EH (cell line): ENCODE results near the gene REG1B.
"Not testable (repeated sequence)": the region's sequence is repeated elsewhere in the genome, so short reads cannot be mapped to it uniquely, and the experiment has no call there.

ENCODE experiments used
- DNase-seq: peaks from one replicate; pipeline ENCODE4 v3.0.0-alpha.2; 2015; ENCODE audit warnings: low read depth

REG1B gene

GRCh38 chr2:79084495-79085135 is 3.2 kb downstream of the REG1B start:
- DNase-seq, result no peak

GRCh38 chr2:79083597-79084251 is 4.1 kb downstream of the REG1B start:
- no peak for DNase-seq

DNA sequence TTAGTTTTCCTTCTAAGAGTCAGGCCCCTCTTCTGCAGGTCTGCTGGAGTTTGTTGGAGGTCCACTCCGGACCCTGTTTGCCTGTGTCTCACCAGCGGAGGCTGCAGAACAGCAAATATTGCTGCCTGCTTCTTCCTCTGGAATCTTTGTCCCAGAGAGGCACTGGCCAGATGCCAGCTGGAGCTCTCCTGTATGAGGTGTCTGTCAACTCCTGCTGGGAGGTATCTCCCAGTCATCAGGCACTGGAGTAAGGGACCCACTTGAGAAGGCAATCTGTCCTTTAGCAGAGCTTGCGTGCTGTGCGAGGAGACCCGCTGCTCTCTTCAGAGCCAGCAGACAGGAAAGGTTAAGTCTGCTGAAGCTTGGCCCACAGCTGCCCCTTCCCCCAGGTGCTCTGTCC is 4.8 kb downstream of the REG1B start:
- no peak for DNase-seq

- no peak for DNase-seq
Observed at GRCh38 chr2:79071078-79071477, 16.7 kb downstream of the REG1B start.

- DNase-seq, result no peak
Observed at GRCh38 chr2:79065201-79065600, 22.6 kb downstream of the REG1B start.

DNA sequence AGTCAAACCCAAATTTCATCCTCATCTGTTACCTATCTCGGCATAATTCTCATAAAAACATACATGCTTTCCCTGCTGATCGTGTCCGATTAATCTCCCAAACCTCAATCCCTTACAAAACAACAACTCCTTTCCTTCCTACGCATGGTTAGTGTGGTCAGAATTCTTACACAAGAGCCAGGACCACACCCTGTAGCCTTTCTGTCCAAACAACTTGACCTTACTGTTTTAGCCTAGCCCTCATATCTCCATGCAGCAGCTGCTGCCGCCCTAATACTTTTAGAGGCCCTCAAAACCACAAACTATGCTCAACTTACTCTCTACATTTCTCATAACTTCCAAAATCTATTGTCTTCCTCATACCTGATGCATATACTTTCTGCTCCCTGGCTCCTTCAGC is 33.0 kb downstream of the REG1B start:
- not testable (repeated sequence) for DNase-seq

GRCh38 chr2:79053486-79053885 is 34.3 kb downstream of the REG1B start:
- DNase-seq, result not testable (repeated sequence)

GRCh38 chr2:79041032-79041448 is 46.8 kb downstream of the REG1B start:
- no peak for DNase-seq

GRCh38 chr2:79039944-79040343 is 47.8 kb downstream of the REG1B start:
- DNase-seq, result no peak
